Parietal lobe (tissue), 1 donor: Measurements from ENCODE around the gene KIRREL1. TPM values are rescaled to one million over a fixed set of nuclear protein-coding genes. Genes with fewer than 3 reads are reported as not detected.

Source experiments
- total RNA-seq: library from RNA; depleted of rRNA; stranded (reverse); fragments of >200 nt; gene quantifications from one replicate; pipeline ENCODE4 v1.2.3, GENCODE V29; 2014

KIRREL1 gene
- 28.8 TPM for total RNA-seq

GRCh38 chr1:157993147-157993917 is at the start of gene KIRREL1:
KIRREL1 (plus strand) TSS chr1:157993645; CDS start chr1:157993677, 32 bp downstream.

Other genes with a start within 250 kb of the KIRREL1 start
- not detected for gene FCRL2, start 216.5 kb upstream of the KIRREL1 start, total RNA-seq
- gene FCRL1, start 173.5 kb upstream of the KIRREL1 start, total RNA-seq: not detected
- gene CD5L, start 151.8 kb upstream of the KIRREL1 start, total RNA-seq: not detected
- gene CD1D, start 187.2 kb downstream of the KIRREL1 start, total RNA-seq: 0.94 TPM